HG03175 (cell line): ENCODE measurements around the gene CDHR1.
"Not testable (repeated sequence)": the region's sequence is repeated elsewhere in the genome, so short reads cannot be mapped to it uniquely, and the experiment has no call there.

Source experiments
- ATAC-seq: cut with Tn5 transposase; IDR thresholded peaks from one replicate; pipeline ENCODE4 v1.9.1; 2021; ENCODE audit warnings: mild to moderate bottlenecking, moderate library complexity; ENCODE audit not compliant: unreplicated experiment

Gene CDHR1

GRCh38 chr10:84194424-84195043 is at the start of gene CDHR1:
TSS of gene CDHR1 (plus strand) at chr10:84194537. CDS start at chr10:84194761, 224 bp downstream.
- peak; percentile 84 for ATAC-seq

GRCh38 chr10:84147347-84147746 is 47.0 kb upstream of the CDHR1 start:
- ATAC-seq, result no peak

- ATAC-seq, result peak; percentile 69
Measured at GRCh38 chr10:84148006-84148597, 46.2 kb upstream of the CDHR1 start.

- ATAC-seq, result no peak
Measured at GRCh38 chr10:84149854-84150253, 44.5 kb upstream of the CDHR1 start.

GRCh38 chr10:84152769-84153168 is 41.6 kb upstream of the CDHR1 start:
- no peak for ATAC-seq

- no peak for ATAC-seq
Measured at GRCh38 chr10:84155521-84155920, 38.8 kb upstream of the CDHR1 start.

- no peak for ATAC-seq
Measured at GRCh38 chr10:84156009-84156408, 38.3 kb upstream of the CDHR1 start.

GRCh38 chr10:84156768-84157167 is 37.6 kb upstream of the CDHR1 start:
- no peak for ATAC-seq

GRCh38 chr10:84158061-84158460 is 36.3 kb upstream of the CDHR1 start:
- no peak for ATAC-seq

- ATAC-seq, result no peak
Measured at GRCh38 chr10:84158550-84158949, 35.8 kb upstream of the CDHR1 start.

GRCh38 chr10:84159076-84159685 is 35.2 kb upstream of the CDHR1 start:
- ATAC-seq, result no peak

- ATAC-seq, result no peak
Measured at GRCh38 chr10:84160663-84161362, 33.5 kb upstream of the CDHR1 start.

GRCh38 chr10:84163996-84164395 is 30.3 kb upstream of the CDHR1 start:
- no peak for ATAC-seq

- ATAC-seq, result no peak
Measured at GRCh38 chr10:84164442-84164841, 29.9 kb upstream of the CDHR1 start.

- peak; percentile 44 for ATAC-seq
Measured at GRCh38 chr10:84166620-84167288, 27.6 kb upstream of the CDHR1 start.

GRCh38 chr10:84167289-84167653 is 27.1 kb upstream of the CDHR1 start:
- peak; percentile 22 for ATAC-seq

GRCh38 chr10:84168382-84168781 is 26.0 kb upstream of the CDHR1 start:
- ATAC-seq, result not testable (repeated sequence)

- not testable (repeated sequence) for ATAC-seq
Measured at GRCh38 chr10:84171237-84171636, 23.1 kb upstream of the CDHR1 start.

- peak; percentile 32 for ATAC-seq
Measured at GRCh38 chr10:84171700-84172466, 22.5 kb upstream of the CDHR1 start.
